HG03135 (cell line): ENCODE results near the gene ENOX1.

Source experiments
- ATAC-seq: cut with Tn5 transposase; IDR thresholded peaks from one replicate; pipeline ENCODE4 v1.9.1; 2021; ENCODE audit warnings: mild to moderate bottlenecking, moderate library complexity; ENCODE audit not compliant: unreplicated experiment

Gene ENOX1

GRCh38 chr13:43297967-43298678 is 488.6 kb downstream of the ENOX1 start:
- ATAC-seq, result no peak

DNA sequence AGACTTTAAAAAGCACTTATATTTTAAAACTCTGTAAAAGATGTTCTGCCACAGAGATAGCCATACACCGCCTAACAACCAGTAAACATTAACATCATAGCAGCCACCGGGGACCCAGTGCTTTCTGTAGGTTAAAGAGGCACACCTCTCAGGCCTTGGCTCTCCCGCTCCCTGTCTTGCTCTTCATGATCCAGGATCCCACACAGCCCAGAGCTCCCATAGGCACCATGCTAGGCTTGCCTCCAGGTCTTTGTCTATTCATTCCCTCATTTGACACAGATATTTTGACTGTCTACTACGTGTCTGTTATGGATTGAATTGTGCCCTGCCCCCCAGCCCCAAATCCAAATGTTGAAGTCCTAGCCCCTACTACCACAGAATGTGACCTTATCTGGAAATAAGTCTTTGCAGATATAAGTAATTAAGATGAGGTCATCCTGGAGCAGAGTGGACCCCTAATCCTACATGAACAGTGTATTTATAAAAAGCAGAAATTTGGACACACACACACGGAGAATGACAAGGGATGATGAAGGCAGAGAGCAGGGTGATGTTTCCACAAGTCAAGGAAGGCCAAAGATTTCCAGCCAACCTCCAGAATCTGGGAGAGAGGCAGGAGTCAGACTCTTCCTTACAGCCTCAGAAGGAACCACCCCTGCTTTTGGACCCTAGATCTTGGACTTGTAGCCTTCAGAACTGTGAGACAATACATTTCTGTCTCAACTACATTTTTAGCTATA is 490.8 kb downstream of the ENOX1 start:
- no peak for ATAC-seq

DNA sequence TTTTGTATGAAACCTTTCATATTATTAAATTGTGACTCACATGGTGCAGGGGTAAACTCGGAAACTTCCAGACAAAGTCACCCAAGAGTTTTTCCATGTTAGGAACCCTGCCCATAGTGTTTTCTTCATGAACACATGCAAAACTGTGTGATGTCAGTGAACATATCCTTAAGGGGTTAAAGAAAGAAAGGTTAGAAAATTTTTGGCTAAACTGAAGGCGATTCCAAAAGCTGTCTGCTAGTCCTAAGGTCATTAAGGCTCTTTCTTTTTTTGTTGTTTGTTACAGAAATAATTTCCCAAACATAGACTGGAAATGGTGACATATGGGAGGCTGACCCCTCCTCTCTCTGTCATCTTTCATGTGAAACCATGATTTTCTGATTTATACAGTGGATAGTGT is 491.5 kb downstream of the ENOX1 start:
- ATAC-seq, result no peak

- ATAC-seq, result no peak
Observed at GRCh38 chr13:43294412-43294811, 492.4 kb downstream of the ENOX1 start.

- ATAC-seq, result no peak
Observed at GRCh38 chr13:43293986-43294385, 492.8 kb downstream of the ENOX1 start.

GRCh38 chr13:43293561-43293960 is 493.2 kb downstream of the ENOX1 start:
- no peak for ATAC-seq

- ATAC-seq, result no peak
Observed at GRCh38 chr13:43293008-43293407, 493.8 kb downstream of the ENOX1 start.

GRCh38 chr13:43291287-43292060 is 495.3 kb downstream of the ENOX1 start:
- no peak for ATAC-seq

GRCh38 chr13:43289470-43290255 is 497.1 kb downstream of the ENOX1 start:
- no peak for ATAC-seq

DNA sequence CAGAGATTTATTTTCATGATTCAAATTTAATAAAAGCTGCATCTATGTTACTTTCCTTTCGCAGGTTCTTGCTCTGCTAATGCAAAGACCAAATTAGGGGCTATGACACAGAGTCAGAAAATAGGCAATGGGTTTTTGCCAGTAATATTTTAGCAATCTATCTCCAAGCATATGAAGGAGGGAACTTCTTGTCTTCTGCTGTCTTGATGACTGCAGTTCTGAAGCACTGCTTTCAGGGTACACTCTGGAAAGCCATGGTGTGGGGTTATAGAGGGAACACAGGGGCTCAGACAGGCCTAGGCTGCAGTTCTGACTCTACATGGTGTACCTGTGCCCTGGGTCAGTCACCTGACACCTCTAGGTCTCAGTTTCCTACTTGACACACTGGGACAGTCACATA is 500.0 kb downstream of the ENOX1 start:
- no peak for ATAC-seq

GRCh38 chr13:43285933-43286597 is 500.7 kb downstream of the ENOX1 start:
- ATAC-seq, result no peak

DNA sequence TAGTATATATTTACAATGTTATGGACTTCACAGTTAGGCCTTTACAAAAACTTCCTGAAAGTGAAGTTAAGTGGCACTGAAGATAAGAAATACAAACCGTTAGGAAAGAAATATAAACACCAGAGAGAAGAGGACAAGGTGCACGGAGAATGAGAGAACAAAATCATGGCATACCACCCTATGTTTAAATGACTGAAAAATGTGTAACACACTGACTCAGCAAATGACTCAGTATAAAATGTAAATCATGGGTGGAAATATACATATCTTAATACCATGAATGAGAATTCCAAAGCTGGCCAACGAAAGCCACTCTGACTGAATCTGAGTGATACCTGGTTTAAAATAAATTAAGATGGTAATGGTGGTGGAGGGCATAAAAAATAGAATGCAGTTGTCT is 502.6 kb downstream of the ENOX1 start:
- ATAC-seq, result no peak

- ATAC-seq, result no peak
Observed at GRCh38 chr13:43279696-43280095, 507.1 kb downstream of the ENOX1 start.

DNA sequence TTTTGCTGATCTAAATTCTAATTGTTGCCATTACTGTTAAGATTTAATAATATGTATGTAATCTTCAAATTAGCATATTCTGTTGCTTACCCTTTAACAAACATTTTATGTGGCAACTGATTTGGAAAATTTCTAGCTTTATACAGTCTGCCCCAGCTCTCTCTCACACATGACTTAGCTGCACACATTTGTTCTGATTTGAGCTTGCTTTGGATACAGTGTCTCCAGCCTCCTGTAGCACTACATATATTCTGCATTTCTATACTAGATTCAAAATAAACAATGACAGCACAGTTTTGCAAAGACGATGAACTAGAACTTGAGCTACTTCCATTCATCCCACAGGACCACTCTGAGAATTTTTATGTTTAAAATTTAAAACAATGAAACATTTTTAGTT is 508.6 kb downstream of the ENOX1 start:
- no peak for ATAC-seq

GRCh38 chr13:43277142-43277541 is 509.6 kb downstream of the ENOX1 start:
- ATAC-seq, result no peak

- no peak for ATAC-seq
Observed at GRCh38 chr13:43274881-43275280, 511.9 kb downstream of the ENOX1 start.

DNA sequence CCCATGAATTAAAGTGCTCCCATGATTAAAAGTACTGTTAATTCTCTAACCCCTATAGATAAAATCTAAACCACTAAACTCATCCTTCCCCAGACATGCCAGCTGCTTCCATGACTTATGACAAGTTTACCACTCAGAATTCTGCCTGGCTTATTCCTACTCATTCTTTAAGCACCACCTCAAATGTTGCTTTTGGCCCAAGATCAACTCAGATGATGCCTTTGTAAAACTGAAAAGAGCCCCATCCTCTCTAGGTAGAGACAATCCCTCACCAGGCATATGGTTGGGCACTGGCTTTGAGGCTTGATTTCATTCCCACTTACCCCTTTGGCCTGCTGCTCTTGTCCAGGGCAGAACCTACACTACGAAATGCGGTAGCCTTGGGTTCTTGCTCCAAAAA is 513.4 kb downstream of the ENOX1 start:
- ATAC-seq, result no peak

- no peak for ATAC-seq
Observed at GRCh38 chr13:43272851-43273250, 513.9 kb downstream of the ENOX1 start.

GRCh38 chr13:43271152-43271551 is 515.6 kb downstream of the ENOX1 start:
- ATAC-seq, result no peak

GRCh38 chr13:43270130-43270830 is 516.5 kb downstream of the ENOX1 start:
- no peak for ATAC-seq
